IMR-90 (cell line): ENCODE measurements around the gene AJAP1. TPM values are rescaled to one million over a fixed set of nuclear protein-coding genes. Genes with fewer than 3 reads are reported as not detected.

ENCODE experiments used
- ATAC-seq: fragments of 200-7000 bp; cut with Tn5 transposase; 2 replicates; pipeline ENCODE4 v1.9.1; 2020; ENCODE audit warnings: low read depth, mild to moderate bottlenecking, moderate library complexity
- BruUV-seq: library from RNA; stranded (reverse); fragments of 400-500 nt; replicated peaks from 2 replicates; lab custom pipeline; 2021; lab: Mats Ljungman, UMichigan
- CTCF ChIA-PET: fragments of 300-600 bp; formaldehyde crosslinking; extraction: SDS; loops from one replicate; lab custom pipeline; 2021; ENCODE audit warnings: antibody characterized with exemption; lab: Yijun Ruan, JAX
- POLR2A ChIA-PET: fragments of 300-600 bp; sonication (Branson Sonifier 250); formaldehyde crosslinking; loops from one replicate; lab custom pipeline; 2022; ENCODE audit warnings: antibody characterized with exemption; ENCODE audit not compliant: unreplicated experiment; lab: Charles Lee
- DNase-seq: peaks from one replicate; pipeline ENCODE4 v3.0.0; 2013
- H2AFZ ChIP-seq: replicated peaks from 2 replicates; pipeline ENCODE3; 2013; ENCODE audit warnings: low read length, mild to moderate bottlenecking; ENCODE audit not compliant: poor library complexity
- H2AK5ac ChIP-seq: 2 replicates; pipeline ENCODE4 v1.6.1; 2013; ENCODE audit warnings: low read depth, low read length, inconsistent platforms
- H2AK9ac ChIP-seq: replicated peaks from 2 replicates; pipeline ENCODE3; 2013; ENCODE audit warnings: mild to moderate bottlenecking, low read depth, low read length, moderate library complexity; ENCODE audit not compliant: poor library complexity
- H2BK120ac ChIP-seq: 2 replicates; pipeline ENCODE4 v1.6.1; 2013; ENCODE audit warnings: low read depth, low read length, inconsistent platforms
- H2BK15ac ChIP-seq: 3 replicates; pipeline ENCODE4 v1.6.1; 2013; ENCODE audit warnings: low read depth, low read length, inconsistent platforms
- H2BK20ac ChIP-seq: 2 replicates; pipeline ENCODE4 v1.6.1; 2013; ENCODE audit warnings: low read depth, mild to moderate bottlenecking, inconsistent platforms, low read length, moderate library complexity
- H2BK5ac ChIP-seq: 2 replicates; pipeline ENCODE4 v1.6.1; 2013; ENCODE audit warnings: mild to moderate bottlenecking, low read depth, low read length, inconsistent platforms; ENCODE audit not compliant: poor library complexity, severe bottlenecking
- H3K14ac ChIP-seq: replicated peaks from 2 replicates; pipeline ENCODE4 v1.6.1; 2013; ENCODE audit warnings: low read depth, low read length, inconsistent platforms
- H3K18ac ChIP-seq: 2 replicates; pipeline ENCODE4 v1.6.1; 2013; ENCODE audit warnings: low read depth, low read length, control low read depth
- H3K23ac ChIP-seq: 2 replicates; pipeline ENCODE4 v1.6.1; 2013; ENCODE audit warnings: low read depth, low read length, inconsistent platforms
- H3K27ac ChIP-seq: 2 replicates; pipeline ENCODE4 v1.5.1; 2013; ENCODE audit warnings: mild to moderate bottlenecking, control low read depth, low read length; ENCODE audit not compliant: insufficient read depth
- H3K27me3 ChIP-seq: 2 replicates; pipeline ENCODE4 v1.6.1; 2013; ENCODE audit warnings: low read length; ENCODE audit not compliant: control insufficient read depth, insufficient read depth
- H3K36me3 ChIP-seq: 2 replicates; pipeline ENCODE4 v1.6.1; 2013; ENCODE audit warnings: low read length, mixed read lengths; ENCODE audit not compliant: control insufficient read depth, insufficient read depth
- H3K4ac ChIP-seq: 2 replicates; pipeline ENCODE4 v1.6.1; 2013; ENCODE audit warnings: low read depth, low read length, inconsistent platforms
- H3K4me1 ChIP-seq: 2 replicates; pipeline ENCODE4 v1.6.1; 2013; ENCODE audit warnings: low read length, mixed read lengths; ENCODE audit not compliant: control insufficient read depth, insufficient read depth
- H3K4me2 ChIP-seq: 2 replicates; pipeline ENCODE4 v1.6.1; 2013; ENCODE audit warnings: low read depth, mild to moderate bottlenecking, control low read depth, low read length, moderate library complexity
- H3K4me3 ChIP-seq: 2 replicates; pipeline ENCODE4 v1.5.1; 2013; ENCODE audit warnings: low read depth, mild to moderate bottlenecking, control low read depth, low read length, moderate library complexity; ENCODE audit not compliant: insufficient read depth
- H3K56ac ChIP-seq: 2 replicates; pipeline ENCODE4 v1.6.1; 2013; ENCODE audit warnings: low read length, inconsistent platforms; ENCODE audit not compliant: insufficient read depth; ENCODE audit errors: extremely low read depth
- H3K79me1 ChIP-seq, 2 experiments: 2 replicates each; pipeline ENCODE4 v1.6.1; 2013; ENCODE audit warnings: low read length in 2 of 2, inconsistent platforms in 1 of 2, low read depth in 1 of 2
- H3K9ac ChIP-seq: 2 replicates; pipeline ENCODE4 v1.6.1; 2013; ENCODE audit warnings: low read depth, low read length, control low read depth
- H3K9me1 ChIP-seq: 2 replicates; pipeline ENCODE4 v1.6.1; 2013; ENCODE audit warnings: low read length, inconsistent platforms; ENCODE audit not compliant: insufficient read depth
- H3K9me3 ChIP-seq: 2 replicates; pipeline ENCODE4 v1.6.1; 2013; ENCODE audit warnings: low read length; ENCODE audit not compliant: control insufficient read depth, insufficient read depth
- H4K20me1 ChIP-seq: 2 replicates; pipeline ENCODE4 v1.6.1; 2013; ENCODE audit warnings: low read length, inconsistent platforms; ENCODE audit not compliant: insufficient read depth
- H4K5ac ChIP-seq: 2 replicates; pipeline ENCODE4 v1.6.1; 2013; ENCODE audit warnings: mild to moderate bottlenecking, low read depth, low read length, control low read depth
- H4K8ac ChIP-seq, 2 experiments: 2 replicates each; pipeline ENCODE4 v1.6.1; 2013; ENCODE audit warnings: low read depth in 2 of 2, low read length in 2 of 2, control low read depth in 1 of 2, inconsistent platforms in 1 of 2
- H4K91ac ChIP-seq: 2 replicates; pipeline ENCODE4 v1.6.1; 2013; ENCODE audit warnings: low read depth, low read length, inconsistent platforms; ENCODE audit not compliant: insufficient read depth
- RAD21 ChIP-seq: IDR thresholded peaks from 2 replicates; pipeline ENCODE4 v1.6.1; 2012; ENCODE audit warnings: low read length, improper control_type of control experiment
- RCOR1 ChIP-seq: IDR thresholded peaks from 2 replicates; pipeline ENCODE4 v1.6.1; 2012; ENCODE audit warnings: mild to moderate bottlenecking, low read length, improper control_type of control experiment; ENCODE audit not compliant: insufficient replicate concordance
- WGBS, 2 experiments: methylation state at CpG; one replicate each; pipeline versions ENCODE4 v1.1.5 to v1.1.7; 2013; ENCODE audit warnings: missing lambda C conversion rate in 2 of 2; ENCODE audit not compliant: insufficient read length in 1 of 2; ENCODE audit errors: extremely low coverage in 2 of 2; 5-methylcytosine and 5-hydroxymethylcytosine counted together
- dilution Hi-C: fragments of 300-500 bp; cut with HindIII; formaldehyde crosslinking; loops from one replicate; pipeline ENCODE4 v1.14.3; 2018; ENCODE audit warnings: low sequenced_read_pairs; ENCODE audit not compliant: unreplicated experiment
- in situ Hi-C: fragments of 300-500 bp; cut with MboI; formaldehyde crosslinking; loops from 3 replicates; pipeline ENCODE4 v1.14.3; 2019; ENCODE audit warnings: low sequenced_read_pairs, inconsistent platforms, mixed read lengths
- intact Hi-C: fragments of 100-400 bp; cut with micrococcal nuclease; formaldehyde crosslinking; loops from 2 replicates; pipeline ENCODE4 v1.10.0; 2022
- polyA plus RNA-seq, 3 experiments: library from polyadenylated mRNA; depleted of rRNA; stranded (reverse); fragments of >200 nt; gene quantifications; 2 replicates each; pipeline ENCODE4 v1.2.3, GENCODE V29; 2012; ENCODE audit warnings: low replicate concordance in 1 of 3
- total RNA-seq: library from RNA; depleted of rRNA; stranded (reverse); fragments of >200 nt; gene quantifications from 2 replicates; pipeline ENCODE4 v1.2.3, GENCODE V29; 2012
- TF ChIP-seq, protein P1 (sequence below): fragments of 150-350 bp; IDR thresholded peaks from 2 replicates; pipeline ENCODE4 v1.6.1; 2017; ENCODE audit warnings: mild to moderate bottlenecking, antibody characterized with exemption, low read length, low read depth

AJAP1 gene
- total and polyA plus RNA-seq, 2 of the 4 experiments (the other 2 are of a cell fraction), result under 0.01 to 0.02 TPM

DNA sequence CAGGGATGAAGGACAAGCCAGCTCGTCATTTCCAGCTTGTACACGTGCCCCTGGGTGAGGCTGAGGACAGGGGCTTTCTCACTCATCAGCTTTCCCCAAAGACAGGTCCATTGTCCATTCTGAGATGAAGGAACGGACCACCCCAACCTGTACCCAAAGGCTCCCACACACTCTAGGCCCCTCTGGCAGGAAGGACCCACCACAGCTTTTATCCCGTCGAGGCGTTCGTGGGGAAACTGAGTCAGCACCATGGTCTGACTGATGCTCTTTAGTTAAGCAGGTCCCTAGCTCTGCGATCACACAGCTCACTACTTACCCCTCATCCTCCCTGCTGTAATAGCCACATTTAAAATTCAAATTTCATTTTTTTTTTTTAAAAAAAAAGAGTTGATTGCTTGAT, 117.3 kb downstream of the AJAP1 start:
- Histone ChIP-seq H4K8ac (no peak overlapping the region), H4K5ac (no peak overlapping the region), H3K27me3 (no peaks in the 10 kb centered on the region), H2AK5ac (no peak overlapping the region), H3K4ac (no peak overlapping the region), H3K4me2 (no peak overlapping the region), H3K4me3 (no peak overlapping the region), H4K91ac (no peak overlapping the region), H2BK20ac (no peak overlapping the region), H3K36me3 (no peaks in the 10 kb centered on the region), H3K9me1 (no peaks in the 10 kb centered on the region), H3K9ac (no peak overlapping the region), H3K4me1 (no peaks in the 10 kb centered on the region), H4K20me1 (no peaks in the 10 kb centered on the region), H3K9me3 (peaks cover 56% of the 10 kb centered on the region), H2BK15ac (no peak overlapping the region), H2AK9ac (no peak overlapping the region), H2BK120ac (no peak overlapping the region), H3K18ac (no peak overlapping the region), H3K79me1 (no peaks in the 10 kb centered on the region), H3K27ac (no peak overlapping the region), H3K23ac (no peak overlapping the region), H2AFZ (no peak overlapping the region), H3K14ac (no peak overlapping the region), H3K56ac (no peak overlapping the region), H2BK5ac (no peak overlapping the region)
- ChIA-PET POLR2A (no interaction called here), CTCF (no interaction called here)
- in situ Hi-C loops, result no loop called here
- no peak for TF ChIP-seq RAD21
- TF ChIP-seq, protein P1, sequence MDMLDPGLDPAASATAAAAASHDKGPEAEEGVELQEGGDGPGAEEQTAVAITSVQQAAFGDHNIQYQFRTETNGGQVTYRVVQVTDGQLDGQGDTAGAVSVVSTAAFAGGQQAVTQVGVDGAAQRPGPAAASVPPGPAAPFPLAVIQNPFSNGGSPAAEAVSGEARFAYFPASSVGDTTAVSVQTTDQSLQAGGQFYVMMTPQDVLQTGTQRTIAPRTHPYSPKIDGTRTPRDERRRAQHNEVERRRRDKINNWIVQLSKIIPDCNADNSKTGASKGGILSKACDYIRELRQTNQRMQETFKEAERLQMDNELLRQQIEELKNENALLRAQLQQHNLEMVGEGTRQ, result no peak
- no peak for TF ChIP-seq RCOR1
- no peak for DNase-seq
- BruUV-seq, result no TSS peak
- ATAC-seq, result no peak
- intact Hi-C loops, result no loop called here
- WGBS, 2 experiments, result 80% methylated on average over 1 of the region's 8 CpGs; no CpG with 5 or more reads in 1 of the 2 experiments
- dilution Hi-C loops, result no loop called here
